Sciatic nerve (tissue), 1 donor: ENCODE data around the gene OR2T35. TPM values are rescaled to one million over a fixed set of nuclear protein-coding genes. Genes with fewer than 3 reads are reported as not detected.

Source experiments
- total RNA-seq: library from RNA; stranded (reverse); fragmentation: NEBNext Ultra II Directional; extraction: Animal tissue kit (Norgen Biotek cat#: 25700); gene quantifications from one replicate; pipeline ENCODE4 v1.2.1, GENCODE V29; 2021
- donor health status: DM: no; HTN: no; CAD: no.

The OR2T35 gene
- total RNA-seq, 1 donor from 2014 or later = not detected

Other genes with a start within 250 kb of the OR2T35 start
- not detected for gene OR2T1, start 242.2 kb downstream of the OR2T35 start, total RNA-seq
- gene OR2T2, start 199.6 kb downstream of the OR2T35 start, total RNA-seq = not detected
- not detected for gene OR2T3, start 171.9 kb downstream of the OR2T35 start, total RNA-seq
- gene OR2T5, start 156.7 kb downstream of the OR2T35 start, total RNA-seq = not detected
- not detected for gene OR2G6, start 137.2 kb downstream of the OR2T35 start, total RNA-seq
- not detected for gene OR2T29, start 82.5 kb downstream of the OR2T35 start, total RNA-seq
- gene OR2T34, start 70.5 kb downstream of the OR2T35 start, total RNA-seq = not detected
- gene OR2T10, start 47.6 kb downstream of the OR2T35 start, total RNA-seq = not detected
- gene OR2T11, start 10.2 kb downstream of the OR2T35 start, total RNA-seq = not detected
- not detected for gene OR2T27, start 10.2 kb upstream of the OR2T35 start, total RNA-seq
- gene OR14I1, start 57.5 kb upstream of the OR2T35 start, total RNA-seq = not detected
- not detected for gene LYPD8, start 110.5 kb upstream of the OR2T35 start, total RNA-seq
- gene SH3BP5L, start 180.6 kb upstream of the OR2T35 start, total RNA-seq = 19.7 TPM
- 27.6 TPM for gene ZNF672, start 192.9 kb upstream of the OR2T35 start, total RNA-seq
- 46.4 TPM for gene ZNF692, start 213.8 kb upstream of the OR2T35 start, total RNA-seq